Prostate gland (tissue), 1 donor: Measurements from ENCODE around the gene TMEM69.
"Not testable (repeated sequence)": the region's sequence is repeated elsewhere in the genome, so short reads cannot be mapped to it uniquely, and the experiment has no call there.

Experiments used
- POLR2A ChIP-seq: fragments of 450-650 bp; IDR thresholded peaks from one replicate; pipeline ENCODE4 v1.6.1; 2016; ENCODE audit warnings: antibody characterized with exemption, mild to moderate bottlenecking
- POLR2AphosphoS5 ChIP-seq: sonication (generic); formaldehyde crosslinking; IDR thresholded peaks from one replicate; pipeline ENCODE4 v1.6.1; 2017; ENCODE audit warnings: antibody characterized with exemption

DNA sequence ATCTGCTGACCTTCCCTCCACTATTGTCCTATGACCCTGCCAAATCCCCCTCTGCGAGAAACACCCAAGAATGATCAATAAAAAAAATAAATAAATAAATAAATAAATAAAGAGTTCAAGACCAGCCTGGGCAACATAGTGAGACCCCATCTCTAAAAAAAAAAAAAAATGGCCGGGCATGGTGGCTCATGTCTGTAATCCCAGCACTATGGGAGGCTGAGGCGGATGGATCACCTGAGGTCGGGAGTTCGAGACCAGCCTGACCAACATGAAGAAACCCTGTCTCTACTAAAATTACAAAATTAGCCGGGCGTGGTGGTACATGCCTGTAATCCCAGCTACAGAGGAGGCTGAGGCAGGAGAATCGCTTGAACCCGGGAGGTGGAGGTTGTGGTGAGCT, 38.0 kb downstream of the TMEM69 start:
- TF ChIP-seq POLR2AphosphoS5, POLR2A: not testable (repeated sequence)
